ENCODE results near the gene NT5C1B.
"Not testable (repeated sequence)": the region's sequence is repeated elsewhere in the genome, so short reads cannot be mapped to it uniquely, and the experiment has no call there.

- not testable (repeated sequence) for TF ChIP-seq CTCF, EZH2 (IDR thresholded peaks at IDR 0.05)
Observed at GRCh38 chr2:18632699-18633098, 43.3 kb upstream of the NT5C1B start.
